GM12873 (cell line): Measurements from ENCODE around the gene EEFSEC.

Experiments used
- TF ChIP-seq, protein P1 (sequence below): IDR thresholded peaks from 2 replicates; pipeline ENCODE4 v1.5.1; 2012; ENCODE audit warnings: low read depth, mild to moderate bottlenecking, moderate library complexity, low read length, control low read depth; ENCODE audit not compliant: insufficient read depth; ENCODE audit errors: missing control alignments

Gene EEFSEC

DNA sequence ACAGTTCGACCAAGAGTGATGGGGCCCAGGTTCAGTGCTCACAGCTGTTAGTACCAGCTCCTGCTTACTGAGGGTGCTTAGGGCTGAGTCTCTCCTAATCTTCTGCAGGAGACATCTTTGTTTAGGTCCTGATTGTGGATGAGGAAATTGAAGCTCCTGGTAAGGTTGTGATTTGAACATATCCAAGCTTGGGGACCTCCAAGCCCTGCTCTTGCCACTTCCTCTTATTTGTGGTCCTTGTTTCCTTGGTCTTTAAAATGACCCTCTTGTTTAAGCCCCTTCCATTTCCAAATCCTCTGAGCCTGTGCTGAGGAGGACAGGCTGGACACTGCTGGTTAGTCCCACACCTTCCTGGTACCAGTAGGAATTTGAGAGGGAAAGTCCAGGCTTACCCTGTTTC lies 87.0 kb downstream of the EEFSEC start:
- TF ChIP-seq, protein P1, sequence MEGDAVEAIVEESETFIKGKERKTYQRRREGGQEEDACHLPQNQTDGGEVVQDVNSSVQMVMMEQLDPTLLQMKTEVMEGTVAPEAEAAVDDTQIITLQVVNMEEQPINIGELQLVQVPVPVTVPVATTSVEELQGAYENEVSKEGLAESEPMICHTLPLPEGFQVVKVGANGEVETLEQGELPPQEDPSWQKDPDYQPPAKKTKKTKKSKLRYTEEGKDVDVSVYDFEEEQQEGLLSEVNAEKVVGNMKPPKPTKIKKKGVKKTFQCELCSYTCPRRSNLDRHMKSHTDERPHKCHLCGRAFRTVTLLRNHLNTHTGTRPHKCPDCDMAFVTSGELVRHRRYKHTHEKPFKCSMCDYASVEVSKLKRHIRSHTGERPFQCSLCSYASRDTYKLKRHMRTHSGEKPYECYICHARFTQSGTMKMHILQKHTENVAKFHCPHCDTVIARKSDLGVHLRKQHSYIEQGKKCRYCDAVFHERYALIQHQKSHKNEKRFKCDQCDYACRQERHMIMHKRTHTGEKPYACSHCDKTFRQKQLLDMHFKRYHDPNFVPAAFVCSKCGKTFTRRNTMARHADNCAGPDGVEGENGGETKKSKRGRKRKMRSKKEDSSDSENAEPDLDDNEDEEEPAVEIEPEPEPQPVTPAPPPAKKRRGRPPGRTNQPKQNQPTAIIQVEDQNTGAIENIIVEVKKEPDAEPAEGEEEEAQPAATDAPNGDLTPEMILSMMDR = no peak

DNA sequence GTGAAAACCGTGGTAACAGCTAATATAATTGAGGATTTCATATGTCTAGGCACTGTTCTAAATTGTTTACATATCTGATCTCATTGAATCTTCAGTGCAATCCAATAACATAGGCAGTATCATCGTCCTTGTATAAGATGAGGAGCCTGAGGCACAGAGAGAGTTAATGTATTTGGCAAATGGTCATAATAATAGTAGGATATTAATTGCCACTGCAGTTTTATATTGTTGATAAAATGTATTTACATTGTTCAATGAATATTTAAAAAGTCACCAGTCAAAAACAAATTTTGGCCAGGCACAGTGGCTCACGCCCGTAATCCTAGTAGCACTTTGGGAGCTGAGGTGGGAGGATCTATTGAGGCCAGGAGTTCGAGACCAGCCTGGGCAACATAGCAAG lies 88.5 kb downstream of the EEFSEC start:
- TF ChIP-seq, protein P1 = no peak

DNA sequence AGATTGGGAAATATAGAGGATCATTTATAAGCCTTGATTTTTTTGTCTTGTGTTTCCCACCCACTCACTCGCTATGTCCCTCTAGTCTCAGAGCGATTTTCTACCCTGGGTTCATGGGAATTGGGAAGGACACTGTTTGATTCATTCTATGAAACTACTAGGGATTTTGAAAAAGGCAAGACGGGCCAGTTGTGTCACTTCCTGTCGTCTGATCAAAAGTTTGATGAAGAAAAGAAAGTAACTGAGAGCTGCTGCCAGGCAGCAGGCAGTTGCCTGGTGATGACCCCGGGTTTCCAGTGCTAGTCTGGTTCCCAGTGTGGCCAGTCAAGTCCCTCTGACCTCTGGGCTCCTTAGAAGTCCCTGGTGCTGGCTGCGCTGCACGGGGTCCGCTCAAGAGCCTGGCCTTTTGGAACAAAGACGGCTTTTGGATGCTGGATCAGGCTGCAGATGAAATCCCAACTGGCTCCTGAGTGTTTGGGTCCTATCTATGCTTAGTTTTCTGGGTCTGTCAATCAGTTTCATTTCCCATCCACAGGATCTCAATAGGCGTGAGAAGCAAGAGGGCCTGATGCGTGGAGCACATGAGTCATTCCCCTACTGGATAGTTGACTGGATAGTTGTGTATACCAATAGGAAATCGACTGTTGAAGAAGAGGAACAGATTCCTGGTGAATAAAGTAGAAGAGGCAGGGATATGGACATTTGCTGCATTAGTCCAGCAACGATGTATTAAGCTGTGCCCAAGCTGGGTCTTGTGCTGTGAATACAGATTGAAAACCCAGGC lies 89.7 kb downstream of the EEFSEC start:
- TF ChIP-seq, protein P1 = no peak

DNA sequence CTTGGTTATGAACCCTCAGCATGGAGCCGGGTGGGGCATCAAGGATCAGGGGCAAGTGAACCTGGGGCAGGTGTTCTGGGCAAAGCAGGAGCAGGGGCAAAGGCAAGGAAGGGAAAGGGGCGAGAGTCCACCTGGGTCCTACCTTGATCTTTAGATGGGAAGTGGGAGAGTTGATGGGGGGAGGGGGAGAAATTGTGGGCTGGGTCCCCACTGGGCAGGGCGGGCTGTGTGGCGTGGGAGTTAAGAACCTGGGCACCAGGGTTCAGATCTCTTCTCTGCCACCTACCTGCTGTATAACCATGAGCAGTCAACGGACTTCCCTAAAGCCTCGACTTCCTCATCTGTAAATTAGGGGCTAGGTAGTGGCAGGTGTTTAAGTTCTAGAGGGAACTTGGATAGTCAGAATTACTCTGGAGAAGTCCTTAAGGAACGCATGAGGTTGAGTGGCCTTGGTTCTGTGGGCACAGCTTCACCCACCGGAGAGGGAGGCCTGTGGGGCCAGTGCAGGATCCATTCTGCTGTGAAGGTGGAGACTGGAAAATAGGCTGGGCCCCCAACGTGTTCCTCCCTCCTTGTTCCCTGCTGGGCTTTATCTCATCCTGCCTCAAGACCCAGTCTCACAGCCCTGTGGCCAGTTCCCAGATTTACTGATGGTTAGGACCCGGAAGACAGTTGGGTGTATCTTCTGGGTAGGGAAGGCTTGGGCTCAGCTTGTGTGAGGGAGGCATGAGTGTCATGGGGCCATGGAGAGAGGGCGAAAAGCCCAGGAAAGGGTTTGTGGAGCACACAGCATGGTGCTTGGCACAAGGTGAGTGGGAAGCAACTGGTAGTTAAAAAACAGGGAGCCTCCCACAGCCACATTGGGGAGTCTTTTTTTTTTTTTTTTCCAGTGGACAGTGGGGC lies 90.6 kb downstream of the EEFSEC start:
- TF ChIP-seq, protein P1 = no peak

DNA sequence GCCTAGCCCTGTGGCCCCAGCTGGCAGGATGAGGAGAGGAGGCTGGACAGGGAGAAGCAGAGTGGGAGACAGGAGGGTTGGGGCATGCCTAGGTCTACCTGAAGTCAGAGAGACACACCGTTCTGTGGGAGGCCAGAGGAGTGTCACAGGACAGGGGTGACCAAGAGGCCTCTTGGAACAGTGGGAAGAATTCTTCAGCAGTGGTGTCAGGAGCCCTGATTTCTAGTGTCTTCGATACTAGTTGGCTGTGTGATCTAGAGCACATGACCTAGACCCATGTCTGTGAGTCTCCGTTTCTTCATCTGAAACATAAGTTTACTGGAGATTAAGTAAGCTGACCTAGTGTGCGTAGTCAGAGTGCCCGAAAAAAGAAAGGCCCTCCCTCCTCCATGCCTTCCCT lies 92.2 kb downstream of the EEFSEC start:
- TF ChIP-seq, protein P1 = no peak

DNA sequence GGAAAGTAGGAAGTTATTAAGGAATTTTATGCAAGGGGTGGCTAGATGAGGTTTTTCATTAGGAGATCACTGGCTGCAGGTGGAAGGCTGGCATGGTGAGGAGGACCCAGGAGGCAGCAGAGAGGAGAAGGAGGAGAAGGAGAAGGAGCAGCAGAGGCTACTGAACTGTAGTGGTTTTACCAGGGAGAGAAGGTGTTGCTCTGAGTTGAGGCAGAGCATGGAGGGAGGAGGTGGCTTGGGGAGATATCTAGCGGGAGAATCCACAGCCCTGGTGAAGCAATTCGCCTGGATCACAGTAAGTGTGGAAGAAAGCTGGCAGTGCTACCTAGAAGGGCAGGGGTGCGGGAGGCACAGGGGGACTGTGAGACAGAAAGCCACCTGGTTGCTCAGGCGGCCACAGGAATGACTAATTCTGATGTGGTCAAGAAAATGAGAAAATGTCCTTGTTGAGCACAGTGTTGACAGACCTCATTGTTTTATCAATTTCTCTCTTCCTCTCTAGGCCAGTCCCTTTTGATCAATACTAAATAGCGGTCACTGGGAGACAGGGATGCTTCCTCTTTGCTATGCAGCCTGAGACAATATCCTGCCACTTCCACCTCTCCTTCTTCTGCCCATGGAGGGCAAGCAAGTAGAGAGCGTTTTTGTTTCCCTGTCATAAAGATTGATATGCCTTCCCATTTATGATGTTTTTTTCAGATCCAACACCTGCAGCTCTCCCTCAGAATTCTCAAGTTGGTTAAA lies 94.6 kb downstream of the EEFSEC start:
- TF ChIP-seq, protein P1 = no peak
